HG03521 (cell line): Measurements from ENCODE around the gene HOXC5.
"Not testable (repeated sequence)": the region's sequence is repeated elsewhere in the genome, so short reads cannot be mapped to it uniquely, and the experiment has no call there.

Source experiments
- ATAC-seq: cut with Tn5 transposase; IDR thresholded peaks from one replicate; pipeline ENCODE4 v1.9.1; 2021; ENCODE audit warnings: mild to moderate bottlenecking, moderate library complexity; ENCODE audit not compliant: unreplicated experiment

The HOXC5 gene

DNA sequence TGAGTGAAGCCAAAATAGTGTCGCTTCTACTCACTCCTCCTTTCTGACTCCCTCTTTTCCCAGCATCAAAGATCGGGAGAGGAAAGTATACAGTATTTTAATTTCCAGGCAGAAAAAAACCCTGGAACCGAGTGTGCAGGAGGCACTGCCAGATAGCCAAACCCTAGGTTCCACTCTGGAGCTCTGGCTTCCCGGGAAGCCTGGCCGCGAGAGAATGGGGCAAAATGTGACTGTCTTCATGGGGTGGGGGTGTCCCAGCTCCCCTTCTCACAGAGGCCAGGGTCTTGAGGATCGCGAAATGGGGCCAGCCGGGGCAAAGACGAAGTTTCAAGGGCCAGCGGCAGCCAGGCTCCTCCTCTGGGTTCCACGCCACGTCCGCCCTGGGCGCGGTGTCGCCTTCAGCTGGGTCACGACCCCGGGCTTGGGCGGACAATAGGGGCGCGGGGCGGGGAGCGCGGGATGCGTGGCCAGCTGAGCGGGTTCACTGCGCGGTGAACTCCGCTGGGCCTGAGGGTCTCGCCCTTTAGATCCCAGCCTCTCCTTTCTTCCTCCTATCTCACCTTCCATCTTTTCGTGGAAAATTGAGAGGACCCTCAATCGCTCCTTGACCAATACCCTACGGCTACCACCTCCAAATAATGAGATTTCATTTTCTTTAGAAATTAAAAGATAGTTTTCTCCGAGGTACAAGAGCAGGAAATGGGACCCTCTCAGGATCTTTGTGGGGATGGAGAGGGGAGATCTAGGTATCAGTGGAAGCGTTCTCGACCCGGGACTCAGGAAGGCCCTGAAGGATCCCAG is 27.5 kb downstream of the HOXC5 start:
- ATAC-seq: no peak

GRCh38 chr12:54060975-54061778 is 28.3 kb downstream of the HOXC5 start:
- ATAC-seq: no peak

- ATAC-seq: no peak
Observed at GRCh38 chr12:54065677-54066076, 32.8 kb downstream of the HOXC5 start.

DNA sequence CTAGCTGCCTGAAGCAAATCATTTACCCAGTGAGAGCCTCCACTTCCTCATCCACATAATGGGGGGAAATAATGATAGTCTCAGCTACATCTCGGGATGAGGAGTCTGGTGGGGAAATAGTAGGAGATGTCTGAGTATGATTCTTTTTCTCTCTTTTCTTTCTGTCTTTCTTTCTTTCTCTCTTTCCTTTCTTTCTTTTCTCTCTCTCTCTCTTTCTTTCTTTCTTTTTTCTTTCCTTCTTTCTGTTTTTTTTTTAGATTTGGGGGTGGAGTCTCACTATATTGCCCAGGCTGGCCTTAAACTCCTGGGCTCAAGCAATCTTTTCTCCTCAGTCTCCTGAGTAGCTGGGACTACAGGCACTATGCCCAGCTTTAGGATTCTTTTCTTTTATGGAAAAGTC is 33.6 kb downstream of the HOXC5 start:
- no peak for ATAC-seq

GRCh38 chr12:54068418-54069070 is 35.7 kb downstream of the HOXC5 start:
- ATAC-seq: no peak

DNA sequence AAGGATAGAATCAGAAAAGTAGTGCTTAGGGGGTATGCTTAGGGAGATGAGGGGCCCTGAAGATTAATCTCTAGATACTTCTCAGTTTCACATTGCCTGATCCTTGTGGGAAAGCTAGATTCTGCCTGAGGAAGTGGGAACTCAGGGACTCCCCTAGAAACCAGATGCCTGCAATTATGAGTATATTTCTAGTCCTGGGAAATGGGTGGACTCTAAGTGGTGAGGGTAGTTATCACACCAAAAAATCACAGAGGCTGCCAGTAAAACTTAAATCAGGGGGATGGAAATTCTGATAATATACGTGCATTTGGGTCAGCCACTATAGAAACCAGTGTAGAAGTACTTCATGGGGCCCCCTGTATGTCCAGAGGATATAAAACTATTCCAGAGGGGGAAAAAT is 39.1 kb downstream of the HOXC5 start:
- ATAC-seq: no peak

DNA sequence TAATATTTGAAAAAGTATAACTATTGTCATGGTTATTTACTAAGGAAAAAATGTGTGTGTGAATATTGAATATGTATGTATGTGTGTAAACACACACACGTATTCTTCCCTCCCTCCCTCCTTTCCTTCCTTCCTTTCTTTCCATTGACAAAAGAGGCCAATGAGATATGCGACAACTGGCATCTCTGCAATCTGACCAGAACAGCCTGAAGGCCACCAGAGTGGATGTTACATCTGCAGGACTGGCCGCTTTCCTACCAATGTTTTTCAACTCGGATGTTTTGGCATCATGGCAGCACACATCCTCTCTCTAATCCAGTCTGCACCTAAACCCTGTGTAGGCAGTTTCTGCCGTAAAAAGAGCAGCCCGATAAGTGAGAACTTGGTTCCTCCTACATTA is 41.5 kb downstream of the HOXC5 start:
- ATAC-seq: no peak

- ATAC-seq: no peak
Observed at GRCh38 chr12:54075409-54075808, 42.6 kb downstream of the HOXC5 start.

DNA sequence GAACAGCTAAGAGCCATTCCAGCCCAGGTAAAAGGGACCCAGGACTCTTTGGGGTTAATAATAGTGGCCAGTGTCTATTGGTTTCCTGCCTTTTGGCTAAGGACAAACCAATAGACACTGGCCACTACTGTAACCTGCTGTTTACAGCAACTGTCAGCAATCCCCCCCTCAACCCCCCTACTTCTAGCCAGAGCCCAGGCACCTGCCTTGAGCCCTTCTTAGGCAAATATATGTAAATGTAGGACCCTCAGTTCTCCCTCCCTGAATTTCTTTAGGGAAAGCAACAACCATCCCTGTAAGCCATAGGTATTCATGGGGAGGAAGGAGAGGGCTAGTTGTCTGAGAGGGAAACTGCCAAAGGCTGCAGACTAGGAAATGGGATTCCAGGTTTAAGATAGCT is 43.1 kb downstream of the HOXC5 start:
- ATAC-seq: no peak

DNA sequence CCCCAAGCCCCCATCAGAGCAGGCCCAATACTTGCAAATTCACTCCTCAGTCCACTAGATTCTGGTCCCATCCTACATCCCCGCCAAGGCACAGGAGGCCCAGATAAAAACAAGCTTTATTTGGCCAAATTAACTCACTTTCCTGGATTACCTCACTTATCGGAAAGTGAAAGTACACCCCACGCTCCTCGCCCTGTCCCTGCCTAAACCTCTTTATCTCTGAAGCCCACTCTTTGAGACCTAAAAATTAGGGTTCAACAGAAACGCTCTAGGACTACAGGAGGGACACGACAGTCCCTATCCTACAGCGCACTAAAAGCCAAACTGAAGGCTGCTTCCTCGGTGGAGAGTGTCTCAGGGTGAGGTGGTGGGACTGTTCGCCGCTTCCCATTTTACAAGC is 45.0 kb downstream of the HOXC5 start:
- not testable (repeated sequence) for ATAC-seq

DNA sequence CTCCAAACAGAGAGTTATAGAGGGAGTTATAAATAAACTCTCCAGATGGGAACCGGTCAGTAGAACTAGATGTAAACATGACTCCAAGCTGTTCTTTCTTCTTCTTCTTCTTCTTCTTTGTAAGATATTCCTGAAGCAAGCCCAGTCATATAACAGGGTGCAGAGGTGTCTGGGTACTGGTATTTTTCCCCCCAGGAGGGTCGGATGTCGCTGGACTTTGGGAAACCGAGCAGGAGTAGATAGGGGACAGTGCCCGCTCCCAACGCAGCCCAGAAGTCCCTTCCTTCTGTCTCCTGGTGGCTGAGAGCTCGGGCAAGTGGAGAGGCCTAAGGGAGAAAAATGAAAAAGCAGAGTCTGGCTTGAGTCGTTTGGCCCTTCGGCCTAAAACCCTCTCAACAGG is 46.3 kb downstream of the HOXC5 start:
- ATAC-seq: not testable (repeated sequence)

- ATAC-seq: not testable (repeated sequence)
Observed at GRCh38 chr12:54080008-54080924, 47.4 kb downstream of the HOXC5 start.

GRCh38 chr12:54081053-54081514 is 48.2 kb downstream of the HOXC5 start:
- ATAC-seq: not testable (repeated sequence)

DNA sequence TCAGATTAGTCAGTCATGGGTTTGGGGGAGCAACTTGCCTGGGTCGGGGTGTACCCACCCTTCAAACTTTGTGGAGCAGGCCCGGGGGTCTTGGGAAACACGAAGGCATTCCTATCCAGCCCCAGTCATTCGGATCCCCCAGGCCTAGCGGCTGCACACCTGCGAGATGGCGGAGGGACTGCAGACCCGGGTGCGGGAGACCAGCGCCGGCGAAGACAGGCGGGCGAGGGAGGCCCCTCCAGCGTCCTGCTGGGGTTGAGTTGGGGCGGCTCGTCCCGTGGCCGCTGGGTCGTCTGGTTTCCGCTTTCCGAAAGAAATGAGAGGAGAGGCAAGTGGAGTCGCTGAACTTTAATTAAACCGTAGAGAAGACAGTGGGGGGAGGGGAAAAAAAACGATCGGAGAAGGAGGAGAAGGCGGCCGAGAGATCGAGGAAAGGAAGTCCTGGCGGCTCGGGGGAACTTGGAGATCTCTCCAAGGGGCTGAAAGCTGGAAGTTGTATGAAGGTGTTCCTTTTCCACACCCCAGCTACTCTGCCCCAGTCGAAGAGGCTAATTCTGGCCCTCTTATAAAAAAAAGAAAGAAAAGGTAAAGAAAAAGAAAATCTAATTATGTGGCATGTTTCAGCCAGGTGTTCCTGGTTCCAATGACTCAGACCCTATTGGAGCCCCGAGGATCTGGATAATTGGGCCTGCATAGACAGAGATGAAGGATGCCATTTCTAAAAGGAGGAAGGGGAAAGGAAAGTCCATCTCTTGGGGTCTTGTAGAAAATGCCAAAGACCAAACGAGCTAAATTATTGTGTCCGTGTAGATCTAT is 48.9 kb downstream of the HOXC5 start:
- not testable (repeated sequence) for ATAC-seq

DNA sequence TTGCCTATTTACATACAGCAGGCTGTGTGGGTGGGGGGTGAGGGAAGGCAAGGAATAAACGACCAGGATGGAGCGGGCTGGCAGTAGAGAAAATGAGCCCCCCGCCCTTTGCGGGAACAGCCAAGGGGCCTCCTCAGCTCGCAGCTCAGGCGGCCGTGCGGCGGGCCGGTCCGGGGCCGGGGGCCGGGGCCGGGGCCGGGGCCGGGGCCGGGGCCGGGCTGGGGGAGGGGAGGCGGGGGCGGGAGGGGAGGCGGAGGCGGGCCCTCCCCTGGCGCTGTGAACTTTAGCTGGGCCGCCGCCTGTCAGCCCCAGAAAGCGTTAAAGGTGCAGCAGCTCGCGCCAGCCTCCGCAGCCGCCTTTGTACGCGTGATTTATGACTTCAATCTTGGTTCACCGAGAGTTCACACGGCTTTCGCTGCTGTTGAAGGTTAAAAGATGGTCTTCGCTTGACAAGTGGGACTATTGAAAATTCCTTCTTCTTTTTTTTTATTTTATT is 49.6 kb downstream of the HOXC5 start:
- no peak for ATAC-seq
